Skeletal muscle cell (primary cell): ENCODE measurements around the gene NPSR1.

Source experiments
- DNase-seq: peaks from one replicate; pipeline ENCODE4 v3.0.0-alpha.2; 2010; ENCODE audit warnings: low read depth
- H3K4me3 ChIP-seq: 2 replicates; pipeline ENCODE4 v1.5.1; 2011; ENCODE audit warnings: low read depth, mild to moderate bottlenecking, control low read depth, low read length, moderate library complexity

NPSR1 gene

DNA sequence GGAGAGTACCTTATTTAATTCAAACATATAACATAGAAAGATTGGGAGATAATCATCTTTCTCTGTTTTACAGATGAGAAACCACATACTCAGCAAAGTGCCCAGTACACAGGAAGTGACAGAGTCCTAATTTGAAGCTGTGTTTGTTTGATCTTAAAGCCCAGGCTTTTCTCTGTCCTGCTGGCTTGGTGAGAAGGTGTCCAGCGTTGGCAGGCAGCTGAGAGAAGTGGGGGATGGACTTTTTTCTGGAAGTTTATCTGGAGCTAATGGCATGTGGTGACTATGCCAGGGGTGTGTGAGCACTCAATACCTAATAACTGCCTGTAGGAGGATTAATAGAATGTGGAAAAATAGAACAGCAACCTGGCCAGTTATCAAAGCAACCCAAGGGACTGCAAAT lies 60.8 kb downstream of the NPSR1 start:
- H3K4me3 ChIP-seq, result no peak overlapping the region
- no peak for DNase-seq

DNA sequence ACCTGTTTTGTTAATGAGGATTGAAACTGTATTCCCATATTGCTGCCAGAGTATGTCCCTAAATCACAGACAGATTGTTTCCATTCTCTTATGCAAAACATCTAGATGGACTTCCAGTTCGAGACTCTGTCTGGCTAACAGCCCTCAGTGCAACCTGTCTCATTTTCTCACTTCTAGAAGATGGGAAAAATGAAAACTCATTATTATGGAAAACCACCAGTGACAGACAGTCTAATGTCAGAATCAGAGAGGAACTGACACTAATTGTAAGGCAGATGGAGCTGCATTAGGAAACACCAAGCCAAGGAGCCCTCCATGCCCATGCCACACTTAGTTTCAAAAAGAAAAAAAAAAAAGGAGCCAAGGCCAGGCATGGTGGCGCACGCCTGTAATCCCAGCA lies 61.6 kb downstream of the NPSR1 start:
- no peak overlapping the region for H3K4me3 ChIP-seq
- no peak for DNase-seq

DNA sequence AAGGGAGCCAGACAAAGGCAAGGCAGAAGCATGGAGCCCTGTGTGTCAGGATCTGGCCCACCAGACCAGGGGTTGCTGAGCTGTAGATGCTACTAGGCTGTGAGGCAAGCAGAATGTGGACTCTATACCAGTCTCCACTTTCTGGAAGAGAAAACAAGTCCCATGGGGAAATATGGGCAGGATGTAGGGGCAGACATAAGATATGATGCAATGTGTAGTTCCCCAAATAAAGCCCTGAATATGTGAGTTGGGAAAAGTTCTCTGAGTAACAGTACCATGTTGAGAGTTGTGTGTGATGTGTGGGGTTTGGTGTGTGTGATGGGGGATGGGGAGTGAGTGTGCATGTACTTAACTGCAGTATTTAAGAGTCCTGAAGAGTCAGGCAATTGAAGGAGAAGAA lies 62.3 kb downstream of the NPSR1 start:
- DNase-seq, result no peak
- H3K4me3 ChIP-seq, result no peak overlapping the region

DNA sequence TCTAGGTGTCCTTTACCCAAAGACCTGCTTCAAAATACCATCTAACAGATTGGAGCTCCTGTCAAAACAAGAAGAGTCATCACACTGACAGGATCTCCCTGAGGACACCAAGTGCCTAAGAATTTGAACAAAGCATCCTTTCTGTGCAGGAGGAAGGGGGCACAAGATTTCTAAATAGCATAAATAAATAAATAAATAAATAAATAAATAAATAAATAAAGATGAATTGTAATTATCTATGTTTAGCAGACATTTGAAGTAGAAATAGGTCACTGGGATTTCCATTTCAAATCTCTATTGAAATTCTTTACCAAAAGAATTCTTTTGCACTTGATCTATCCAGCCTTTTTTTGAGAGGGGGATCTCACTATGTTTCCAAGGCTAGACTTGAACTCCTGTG lies 65.3 kb downstream of the NPSR1 start:
- no peak overlapping the region for H3K4me3 ChIP-seq
- DNase-seq, result no peak

DNA sequence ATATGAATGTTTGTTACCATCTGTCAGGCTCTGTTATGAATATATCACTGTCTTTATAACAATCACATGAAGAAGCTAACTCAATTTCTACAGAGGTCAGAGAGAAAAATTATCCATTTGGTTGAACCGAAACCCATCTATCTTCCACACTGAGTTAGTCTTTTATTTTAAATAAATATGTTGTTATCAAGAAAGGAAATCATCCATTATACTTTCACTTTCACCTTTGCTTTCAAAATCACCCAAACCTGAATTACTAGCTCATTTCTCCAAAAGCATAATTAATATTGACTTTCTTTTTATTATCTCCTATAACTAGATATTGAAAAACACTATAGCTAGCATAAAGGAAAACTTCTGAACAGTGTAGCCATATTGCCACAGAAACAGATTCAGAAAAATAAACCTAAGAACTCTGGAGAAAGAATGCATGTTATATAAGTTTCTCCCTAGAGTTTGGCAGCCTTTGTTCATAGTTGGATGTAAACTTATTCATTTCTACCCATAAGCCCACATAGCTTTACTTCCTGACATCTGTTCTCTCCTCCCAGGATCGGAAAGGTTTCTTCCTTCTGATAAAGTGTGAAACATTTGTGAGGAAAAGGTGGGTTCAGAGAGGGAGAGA lies 66.0 kb downstream of the NPSR1 start:
- DNase-seq, result no peak
- no peak overlapping the region for H3K4me3 ChIP-seq

DNA sequence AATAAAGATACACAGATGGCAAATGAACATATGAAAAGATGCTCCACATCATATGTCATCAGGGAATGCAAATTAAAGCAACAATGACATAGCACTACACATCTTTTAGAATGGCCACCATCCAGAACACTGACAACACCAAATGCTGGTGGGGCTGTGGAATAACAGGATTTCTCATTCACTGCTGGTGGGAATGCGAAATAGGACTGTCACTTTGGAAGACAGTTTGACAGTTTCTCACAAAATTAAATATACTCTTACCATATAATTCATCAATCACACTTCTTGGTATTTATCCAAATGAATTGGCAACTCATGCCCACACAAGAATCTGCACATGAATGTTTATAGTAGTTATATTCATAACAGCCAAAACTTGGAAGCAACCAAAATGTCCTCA lies 68.2 kb downstream of the NPSR1 start:
- DNase-seq, result no peak

DNA sequence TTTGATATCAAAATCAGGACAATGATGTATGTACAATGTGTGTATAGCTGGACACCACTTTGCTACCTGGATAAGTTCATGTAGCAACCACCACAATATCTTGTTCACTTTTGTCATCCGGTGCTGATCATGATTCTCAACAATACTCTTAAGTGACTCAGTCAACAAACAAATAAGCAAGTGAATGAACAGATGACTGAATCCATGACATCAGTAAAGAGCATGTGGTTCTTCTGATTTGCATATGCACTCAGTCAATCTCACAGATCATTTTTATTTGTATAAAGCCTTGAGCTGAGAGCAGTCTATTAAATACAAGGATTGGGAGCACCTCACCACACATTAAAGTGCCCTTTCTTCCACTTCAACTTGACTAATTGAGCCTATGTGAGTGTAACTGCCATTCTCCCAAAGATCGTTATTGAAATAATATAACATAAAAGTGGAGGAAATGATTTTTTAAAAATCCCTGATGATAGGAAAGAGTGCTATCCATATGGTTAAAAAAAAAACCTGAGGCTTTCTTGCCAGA lies 69.5 kb downstream of the NPSR1 start:
- DNase-seq, result no peak
- H3K4me3 ChIP-seq, result no peak overlapping the region

More for the DNA sequence above, 68.2 kb downstream of the NPSR1 start:
- H3K4me3 ChIP-seq, result no peak overlapping the region

DNA sequence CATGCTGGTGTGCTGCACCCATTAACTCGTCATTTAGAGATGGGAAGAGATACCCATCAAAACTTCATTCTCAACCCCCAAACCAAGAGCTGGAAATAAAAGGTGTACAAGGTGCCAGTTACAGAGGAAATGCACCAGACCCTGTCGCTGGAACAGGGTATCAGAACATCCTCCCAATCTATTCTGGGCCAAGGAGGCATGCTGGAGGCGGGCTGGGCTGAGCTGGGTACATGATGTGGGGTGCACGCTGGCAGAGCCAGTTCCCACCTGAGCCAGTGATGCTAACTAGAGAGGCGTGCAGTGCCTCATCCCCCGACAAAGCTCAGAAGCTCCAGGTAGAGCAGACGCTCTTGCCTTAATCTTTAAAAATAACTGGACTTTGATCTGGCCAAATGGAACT lies 70.1 kb downstream of the NPSR1 start:
- no peak for DNase-seq
- H3K4me3 ChIP-seq, result no peak overlapping the region

DNA sequence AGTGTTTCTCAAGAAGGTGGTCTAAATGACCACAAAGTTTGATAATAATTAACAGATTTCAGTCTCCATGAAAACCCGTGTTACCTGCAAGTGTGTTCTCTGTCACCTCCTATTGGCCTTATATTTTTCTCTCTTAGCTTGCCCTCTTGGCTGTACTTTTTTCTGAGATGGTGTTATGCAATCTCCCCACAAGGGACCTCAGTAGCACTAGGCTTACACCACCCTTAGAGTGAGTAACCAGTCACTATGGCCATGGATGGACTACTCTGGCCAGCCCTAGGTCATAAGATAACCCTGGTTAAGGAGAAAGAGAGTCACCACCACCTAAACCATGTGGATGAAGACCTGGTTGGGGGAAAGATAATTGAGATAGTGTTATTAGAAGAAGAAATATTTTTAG lies 76.8 kb downstream of the NPSR1 start:
- no peak overlapping the region for H3K4me3 ChIP-seq
- DNase-seq, result no peak

DNA sequence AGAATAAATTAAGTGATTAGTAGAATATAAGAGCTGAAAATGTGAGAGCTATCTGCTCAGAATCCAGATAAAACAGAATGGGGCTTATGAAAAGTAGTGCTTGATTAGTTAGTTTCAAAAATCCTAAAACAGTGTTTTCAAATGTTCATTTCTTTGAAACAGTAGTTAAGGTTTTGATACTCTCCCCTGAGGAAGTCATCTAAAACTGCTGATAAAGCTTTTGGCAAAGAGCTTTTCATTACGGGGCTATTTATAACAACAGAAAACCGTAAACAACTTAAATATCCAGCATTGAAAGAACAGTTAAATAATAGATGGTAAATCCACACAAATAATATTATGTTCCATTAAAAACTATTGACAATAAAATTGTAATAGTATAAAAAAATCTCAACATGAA lies 77.5 kb downstream of the NPSR1 start:
- H3K4me3 ChIP-seq, result no peak overlapping the region
- DNase-seq, result no peak

DNA sequence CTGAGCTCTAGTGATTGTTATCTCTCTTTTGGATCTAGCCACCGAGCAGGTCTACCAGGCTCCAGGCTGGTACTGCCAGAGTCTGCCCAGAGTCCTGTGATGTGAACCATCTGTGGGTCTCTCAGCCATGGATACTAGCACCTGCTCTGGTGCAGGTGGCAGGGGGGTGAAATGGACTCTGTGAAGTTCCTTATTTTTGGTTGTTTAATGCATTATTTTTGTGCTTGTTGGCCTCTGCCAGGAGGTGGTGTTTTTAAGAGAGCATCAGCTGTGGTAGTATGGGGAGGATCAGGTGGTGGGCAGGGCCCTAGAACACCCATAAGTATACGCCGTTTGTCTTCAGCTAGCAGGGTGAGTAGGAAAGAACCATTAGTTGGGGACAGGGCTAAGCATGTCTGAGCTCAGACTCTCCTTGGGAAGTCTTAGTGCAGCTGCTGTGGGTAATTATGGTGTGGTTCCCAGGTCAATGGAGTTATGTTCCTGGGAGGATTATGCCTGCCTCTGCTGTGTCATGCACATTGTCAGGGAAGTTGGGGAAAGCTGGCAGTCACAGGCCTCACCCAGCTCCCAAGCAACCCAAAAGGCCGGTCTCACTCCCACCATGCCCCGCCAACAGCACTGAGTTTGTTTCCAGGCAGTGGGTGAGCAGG lies 81.8 kb downstream of the NPSR1 start:
- DNase-seq, result no peak
- no peak overlapping the region for H3K4me3 ChIP-seq

DNA sequence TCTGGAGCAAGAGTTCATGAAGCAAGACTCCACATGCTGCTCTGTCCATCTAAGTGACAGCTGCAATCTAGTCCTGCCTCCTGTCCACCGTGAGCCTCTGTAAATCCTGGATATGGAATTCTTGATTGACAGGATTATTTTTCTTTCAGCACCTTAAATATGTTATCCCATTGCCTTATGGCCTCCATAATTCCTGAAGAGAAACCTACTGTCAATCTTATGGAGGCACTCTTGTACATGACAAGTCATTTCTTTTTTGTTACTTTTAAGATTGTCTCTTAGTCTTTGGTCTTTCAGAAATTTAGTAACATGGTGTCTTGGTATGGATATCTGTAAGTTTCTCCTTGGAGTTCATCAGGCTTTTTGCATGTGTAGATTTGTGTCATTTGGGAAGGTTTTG lies 82.8 kb downstream of the NPSR1 start:
- H3K4me3 ChIP-seq, result no peak overlapping the region

DNA sequence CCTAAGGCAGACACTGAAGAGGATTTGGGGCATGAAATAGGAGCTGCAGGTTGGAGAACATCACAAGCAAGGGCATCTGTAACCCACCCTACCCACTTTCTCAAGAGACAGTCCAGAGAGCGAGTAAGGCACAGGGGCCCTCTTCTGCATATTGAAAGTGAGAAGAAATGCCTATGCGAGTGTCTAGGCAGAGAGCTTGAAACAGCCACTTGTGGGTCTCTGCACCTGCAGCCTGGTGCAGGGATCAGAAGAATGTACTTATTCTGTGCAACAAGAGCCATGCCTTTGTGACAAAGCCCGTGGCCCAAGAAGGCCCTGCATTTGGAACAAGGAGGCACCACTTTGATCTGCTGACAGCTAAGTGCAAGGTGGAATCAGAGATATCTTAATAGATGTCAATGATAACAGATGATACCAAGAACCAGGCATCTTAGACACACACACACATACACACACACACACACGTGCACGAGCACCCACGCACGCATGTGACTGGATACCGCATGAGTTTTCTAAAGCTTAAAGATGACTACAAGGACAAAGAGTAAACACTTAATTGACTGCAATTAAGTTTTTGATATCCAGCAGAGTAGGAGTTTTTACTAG lies 89.3 kb downstream of the NPSR1 start:
- H3K4me3 ChIP-seq, result no peak overlapping the region
- no peak for DNase-seq

More for the DNA sequence above, 82.8 kb downstream of the NPSR1 start:
- no peak for DNase-seq

DNA sequence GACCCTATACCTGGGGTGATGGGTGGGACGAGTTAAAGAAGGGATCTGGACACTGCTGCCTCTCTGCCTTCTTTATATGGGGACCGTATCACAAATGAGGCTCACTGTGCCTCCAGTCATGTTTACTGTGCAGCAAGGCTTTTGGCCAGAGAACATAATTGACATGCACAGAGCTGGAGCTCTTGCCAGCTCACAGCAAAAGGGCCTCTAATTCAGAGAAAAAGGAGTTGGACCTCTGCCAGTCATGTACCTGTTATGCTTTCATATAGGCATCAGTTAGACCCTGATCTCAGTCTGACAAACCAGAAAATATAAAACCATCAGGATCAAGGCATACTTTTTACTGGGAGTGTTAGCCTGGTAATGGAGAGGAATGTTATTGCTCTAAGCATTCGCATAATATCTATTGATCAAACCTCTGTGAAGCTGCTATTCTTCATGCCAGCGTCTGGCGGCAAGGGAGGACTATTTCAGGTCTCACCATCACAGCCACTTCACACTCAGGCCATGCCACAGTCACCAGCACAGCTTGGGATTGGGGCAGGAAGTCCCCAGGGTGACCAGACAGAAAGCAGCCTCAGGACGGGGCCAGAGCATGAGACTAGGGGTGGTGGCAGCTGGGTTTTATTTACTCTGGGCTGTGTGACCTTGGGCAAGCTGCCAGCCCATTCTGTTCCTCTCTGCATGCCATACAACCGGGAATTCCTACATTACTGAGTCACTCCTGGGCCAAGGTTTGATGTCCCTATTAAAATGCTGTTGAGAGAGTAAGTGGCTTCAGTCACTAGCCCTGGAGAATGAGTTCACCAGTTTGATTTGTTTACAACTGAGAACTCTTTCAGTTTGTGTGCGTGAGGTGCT lies 90.1 kb downstream of the NPSR1 start:
- DNase-seq, result peak; percentile 14
- no peak overlapping the region for H3K4me3 ChIP-seq

DNA sequence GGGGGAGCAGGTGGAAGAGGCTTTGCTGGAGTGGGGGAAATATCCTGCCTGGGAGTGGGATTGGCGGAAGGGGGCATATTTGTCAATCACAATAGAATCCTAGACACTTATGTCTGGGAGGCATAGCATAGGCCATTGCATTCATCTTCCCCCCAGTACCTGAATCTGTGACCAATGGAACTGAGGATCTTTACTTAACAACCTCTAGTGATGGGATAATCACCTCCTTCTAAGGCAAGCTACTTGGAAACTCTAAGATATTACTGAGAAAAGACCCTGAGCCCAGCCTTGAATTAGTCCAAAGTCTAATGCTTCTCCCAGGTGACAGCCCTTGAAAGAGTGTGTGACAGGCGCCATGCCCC lies 90.7 kb downstream of the NPSR1 start:
- no peak overlapping the region for H3K4me3 ChIP-seq
- no peak for DNase-seq

DNA sequence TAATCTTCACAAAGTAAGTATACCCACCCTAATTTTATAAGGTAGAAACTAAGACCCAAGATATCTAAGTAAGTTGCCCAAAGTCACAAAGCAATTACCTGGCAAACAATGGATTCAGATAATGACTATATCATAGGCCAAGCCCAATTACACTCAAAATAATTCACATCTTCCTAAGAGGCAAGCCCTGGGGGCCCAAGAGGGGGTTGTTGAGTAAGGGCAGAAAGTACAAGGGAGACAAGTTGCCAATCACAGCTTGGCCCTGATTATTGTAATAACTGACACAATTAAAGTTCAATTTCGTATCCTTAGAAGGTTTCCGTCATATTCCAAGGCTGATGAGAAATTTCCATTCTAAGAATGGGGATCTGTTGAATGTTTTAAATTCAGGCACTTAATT lies 91.4 kb downstream of the NPSR1 start:
- no peak for DNase-seq
- no peak overlapping the region for H3K4me3 ChIP-seq

DNA sequence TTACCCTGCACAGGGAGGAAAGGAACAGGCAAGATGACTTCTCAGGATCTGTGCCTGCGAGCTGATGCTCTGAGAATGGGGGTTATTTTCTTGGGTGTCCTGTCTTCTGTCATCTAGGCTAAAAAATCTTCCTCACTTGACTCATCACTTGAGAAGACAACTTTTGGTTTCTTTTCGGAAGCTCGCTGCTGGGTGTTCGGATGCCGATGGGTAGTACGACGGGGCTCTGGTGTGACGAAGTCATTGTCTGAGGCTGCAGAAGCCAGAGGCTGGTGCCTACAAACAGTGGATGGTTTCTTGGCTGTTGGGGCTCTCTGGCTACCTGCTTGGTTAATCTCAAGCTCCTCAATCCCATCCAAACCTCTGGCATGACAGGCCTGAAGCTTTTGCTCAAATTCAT lies 92.2 kb downstream of the NPSR1 start:
- DNase-seq, result no peak
- H3K4me3 ChIP-seq, result no peak overlapping the region

DNA sequence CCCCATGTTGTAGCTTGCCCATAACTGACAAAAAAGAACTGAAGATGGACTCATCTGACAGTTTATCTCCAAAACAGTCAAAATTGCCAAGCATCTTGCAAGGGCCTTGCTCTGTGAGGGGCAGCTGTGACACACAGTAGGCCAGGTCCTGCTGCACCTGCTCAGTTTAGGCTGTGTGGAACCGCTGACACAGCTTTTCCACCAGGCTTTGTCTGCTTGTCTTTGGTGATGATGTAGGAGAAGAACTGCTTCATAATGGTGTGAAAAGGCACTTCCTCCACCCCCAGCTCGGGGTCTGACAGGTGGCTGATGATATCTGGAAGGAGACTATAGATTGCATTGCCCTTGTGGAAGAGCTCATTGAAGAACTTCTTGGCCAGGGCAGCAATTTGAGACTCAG lies 92.6 kb downstream of the NPSR1 start:
- no peak for DNase-seq
- no peak overlapping the region for H3K4me3 ChIP-seq

DNA sequence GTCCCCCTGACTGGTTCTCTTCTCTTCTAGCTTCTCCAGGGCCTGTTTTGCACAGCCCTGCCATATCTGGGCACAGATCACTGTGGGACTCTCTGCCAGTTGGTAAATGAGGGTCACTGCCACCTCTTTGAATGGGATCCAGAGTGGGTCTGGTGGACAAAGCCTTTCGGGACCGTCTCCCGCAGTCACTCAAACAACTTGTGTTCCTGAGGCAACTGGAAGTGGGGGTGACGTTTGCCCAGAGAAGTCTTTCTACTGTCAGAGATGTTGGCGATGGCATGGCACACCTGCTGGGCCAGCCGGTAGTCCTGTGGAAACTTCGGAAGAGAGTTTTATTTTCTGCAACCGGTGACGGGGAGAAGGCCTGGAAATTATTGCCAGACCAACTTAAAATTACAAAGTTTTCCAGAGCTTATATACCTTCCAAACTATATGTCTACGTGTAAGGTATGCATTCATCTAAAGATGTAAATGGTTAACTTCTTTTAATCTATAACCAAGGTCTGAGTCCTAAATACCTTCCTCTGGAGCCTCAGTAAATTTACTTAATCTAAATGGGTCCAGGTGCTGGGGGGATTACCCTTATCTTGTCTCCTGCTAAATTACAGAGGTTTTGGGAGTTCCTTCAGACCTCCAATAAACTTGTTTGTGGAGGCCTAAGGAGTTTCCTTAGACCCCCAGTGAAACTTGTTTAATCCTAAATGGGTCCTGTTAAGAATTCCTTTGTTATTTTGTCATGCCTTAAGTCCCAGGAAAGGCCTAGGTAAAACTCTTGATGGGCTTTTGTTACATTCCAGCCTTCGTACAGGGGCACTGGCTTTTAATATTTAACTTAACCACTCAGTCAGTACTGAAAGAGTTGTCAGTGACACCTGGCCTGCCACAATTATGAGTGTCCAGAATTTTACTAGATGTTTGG lies 94.0 kb downstream of the NPSR1 start:
- DNase-seq, result no peak
- H3K4me3 ChIP-seq, result no peak overlapping the region
